HG03575 (cell line): ENCODE measurements around the gene IFNA13.
A peak's percentile ranks its signal among the peaks of the same experiment; 100 is the strongest.
"Not testable (repeated sequence)": the region's sequence is repeated elsewhere in the genome, so short reads cannot be mapped to it uniquely, and the experiment has no call there.

Experiments used
- ATAC-seq: cut with Tn5 transposase; IDR thresholded peaks from one replicate; pipeline ENCODE4 v1.9.1; 2021; ENCODE audit not compliant: unreplicated experiment, insufficient number of reproducible peaks, low FRiP score; ENCODE audit errors: extremely low read depth

Gene IFNA13

GRCh38 chr9:21367957-21368356 is at the start of gene IFNA13:
Gene IFNA13, minus strand, starts transcription at chr9:21368057. Its CDS starts 47 bp downstream, at chr9:21368010.
- ATAC-seq, result no peak

DNA sequence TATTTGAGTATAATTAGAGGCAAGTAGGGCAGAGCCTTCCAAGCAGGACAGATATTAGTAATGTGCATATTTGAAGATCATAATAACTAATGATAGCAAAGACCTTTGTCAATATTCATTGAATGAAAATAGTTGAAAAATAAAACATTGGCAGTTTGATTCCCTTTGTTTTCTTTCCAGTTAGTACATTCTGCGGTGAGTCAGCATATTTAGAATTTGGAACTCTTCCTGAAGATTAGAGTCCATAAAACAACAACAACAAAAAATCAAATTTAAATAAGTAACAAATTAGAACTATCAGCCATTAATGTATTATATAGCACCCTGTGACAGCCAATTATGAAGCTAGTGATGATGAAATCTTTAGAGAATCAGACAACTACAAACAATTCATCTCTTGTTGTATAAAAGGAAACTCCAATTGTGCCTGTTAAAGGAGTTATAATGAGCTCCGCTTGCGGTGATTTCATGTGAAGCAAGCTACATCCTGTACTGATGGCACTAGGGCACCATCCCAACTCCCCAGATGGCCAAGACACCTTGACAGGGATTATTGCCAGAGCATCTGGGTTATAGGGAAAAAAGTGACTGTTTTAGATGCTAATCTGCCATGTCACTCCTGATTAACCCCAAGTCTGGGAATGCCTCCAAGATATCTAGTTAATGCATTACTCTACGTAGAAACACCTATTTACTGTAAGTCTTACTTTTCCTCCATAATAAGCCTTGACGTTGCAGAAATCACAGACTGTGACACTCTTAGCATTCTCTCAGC is 47.8 kb upstream of the IFNA13 start:
- no peak for ATAC-seq

DNA sequence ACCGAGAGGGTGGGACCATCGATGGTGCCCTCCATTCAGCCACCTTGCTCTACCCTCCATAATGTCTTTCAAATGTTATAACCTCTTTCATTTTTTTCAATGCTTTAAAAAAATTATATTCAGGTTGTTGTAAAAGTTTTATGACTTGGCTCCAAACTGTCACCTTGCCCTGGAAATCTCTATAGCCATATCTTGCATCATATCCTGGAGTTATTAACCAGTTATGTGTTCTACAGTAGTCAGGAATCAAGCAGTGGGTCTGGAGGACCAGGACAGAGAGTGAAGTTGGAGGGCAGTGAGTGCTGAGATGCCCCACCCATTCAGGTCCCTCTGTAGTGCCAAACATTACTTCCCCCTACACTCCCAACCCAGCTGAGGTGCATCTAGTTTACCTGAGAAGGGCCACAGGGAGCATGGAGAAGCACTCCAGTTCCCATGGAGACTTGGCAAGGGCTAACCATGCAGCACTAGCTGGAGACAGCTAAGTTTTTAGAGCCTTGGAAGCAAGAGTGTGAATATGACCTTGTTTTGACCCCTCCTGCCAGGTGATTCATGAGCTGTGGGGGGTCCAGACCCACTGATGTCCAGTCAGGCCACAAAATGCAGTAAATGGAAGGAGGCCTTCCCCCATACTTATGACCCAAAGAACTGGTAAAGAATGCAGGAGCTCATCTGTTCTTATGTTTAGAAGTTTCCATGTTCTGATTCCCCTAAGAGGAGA is 46.5 kb upstream of the IFNA13 start:
- no peak for ATAC-seq

DNA sequence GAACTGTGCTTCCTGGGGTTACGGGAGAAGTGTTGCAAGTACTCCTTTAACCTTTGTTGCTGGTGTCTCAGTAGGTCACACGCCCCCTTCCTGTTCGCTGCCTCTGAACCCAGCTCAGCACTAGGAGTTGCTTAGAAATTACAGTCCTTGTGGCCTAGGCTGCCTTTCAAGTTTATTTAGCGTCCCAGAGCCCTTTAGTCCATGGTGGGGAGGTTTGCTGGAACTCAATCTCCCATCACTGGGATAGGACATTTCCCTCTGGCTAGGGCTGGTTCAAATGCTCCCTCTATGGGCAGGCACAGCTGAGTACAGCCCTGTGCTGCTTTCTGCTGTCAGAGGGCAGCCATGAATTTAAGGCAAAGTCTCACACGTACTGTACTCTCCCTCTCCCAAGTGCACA is 45.8 kb upstream of the IFNA13 start:
- no peak for ATAC-seq

GRCh38 chr9:21413151-21413550 is 45.3 kb upstream of the IFNA13 start:
- no peak for ATAC-seq

DNA sequence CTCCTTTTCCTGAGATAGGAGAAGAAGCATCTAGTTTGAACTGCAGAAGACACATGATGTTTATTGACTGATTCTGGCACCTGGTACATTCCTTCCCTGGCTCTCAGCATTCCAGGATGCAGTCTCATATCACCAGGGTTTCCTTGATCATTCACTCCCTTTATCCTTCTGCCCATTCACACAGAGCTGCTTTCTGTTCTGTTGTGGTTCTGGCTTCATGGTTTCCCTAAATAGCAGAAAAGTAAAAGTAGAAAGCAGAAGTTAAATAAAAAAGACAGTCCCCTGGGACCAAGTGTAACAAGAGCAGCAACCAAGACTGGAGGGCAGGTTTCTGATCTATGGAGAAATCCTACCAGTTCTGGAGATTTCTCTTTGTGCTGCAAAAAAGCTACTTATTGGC is 44.2 kb upstream of the IFNA13 start:
- no peak for ATAC-seq

GRCh38 chr9:21408817-21409216 is 41.0 kb upstream of the IFNA13 start, which contains the start of gene IFNA8:
Gene IFNA8, plus strand, starts transcription at chr9:21409117. Its CDS starts 60 bp downstream, at chr9:21409177.
- no peak for ATAC-seq

- ATAC-seq, result no peak
Observed at GRCh38 chr9:21404146-21404545, 36.3 kb upstream of the IFNA13 start.

- no peak for ATAC-seq
Observed at GRCh38 chr9:21402386-21403251, 34.8 kb upstream of the IFNA13 start.

DNA sequence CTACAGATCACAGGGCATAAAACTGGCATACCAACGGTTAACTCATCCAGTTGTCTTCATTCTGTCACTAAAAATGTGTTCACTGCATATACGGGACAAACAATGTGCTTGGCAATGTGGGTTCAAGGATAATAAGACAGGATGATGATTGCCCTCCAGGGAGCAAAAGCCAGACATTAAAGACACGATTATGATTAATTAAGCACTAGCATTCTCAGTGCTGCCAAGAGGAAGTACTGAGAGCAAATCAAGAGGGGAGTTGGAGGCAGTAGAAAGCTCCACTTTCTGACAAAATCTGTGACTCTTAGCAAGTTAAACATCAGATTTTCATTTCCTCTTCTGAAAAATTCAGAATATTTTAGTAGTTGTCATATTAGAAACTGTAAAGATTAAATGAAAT is 32.1 kb upstream of the IFNA13 start:
- no peak for ATAC-seq

DNA sequence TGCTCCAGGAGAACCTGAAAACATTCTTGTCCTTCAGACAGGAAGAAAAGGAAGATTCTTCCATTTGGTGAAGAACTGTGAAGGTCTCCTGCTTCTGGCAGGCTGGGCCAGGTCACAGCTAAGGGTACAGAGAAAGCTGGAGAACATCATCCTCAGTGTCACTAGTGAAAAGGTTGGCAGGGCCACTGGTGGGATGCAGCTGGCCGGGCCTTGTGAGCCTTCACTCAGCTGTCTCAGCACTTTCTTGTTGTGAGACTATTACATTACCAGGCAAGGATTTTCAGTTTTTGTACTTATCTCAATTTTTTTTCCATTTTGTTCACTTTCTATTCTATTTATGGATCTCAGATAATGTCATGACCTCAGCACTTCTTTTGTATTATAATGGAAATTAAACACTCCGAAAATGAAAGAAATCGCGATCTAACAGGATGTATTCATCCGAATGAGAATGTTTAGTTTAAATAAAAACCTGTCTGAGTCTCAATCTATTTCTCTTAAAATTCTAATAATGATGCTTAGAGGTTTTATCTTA is 31.2 kb upstream of the IFNA13 start:
- no peak for ATAC-seq

DNA sequence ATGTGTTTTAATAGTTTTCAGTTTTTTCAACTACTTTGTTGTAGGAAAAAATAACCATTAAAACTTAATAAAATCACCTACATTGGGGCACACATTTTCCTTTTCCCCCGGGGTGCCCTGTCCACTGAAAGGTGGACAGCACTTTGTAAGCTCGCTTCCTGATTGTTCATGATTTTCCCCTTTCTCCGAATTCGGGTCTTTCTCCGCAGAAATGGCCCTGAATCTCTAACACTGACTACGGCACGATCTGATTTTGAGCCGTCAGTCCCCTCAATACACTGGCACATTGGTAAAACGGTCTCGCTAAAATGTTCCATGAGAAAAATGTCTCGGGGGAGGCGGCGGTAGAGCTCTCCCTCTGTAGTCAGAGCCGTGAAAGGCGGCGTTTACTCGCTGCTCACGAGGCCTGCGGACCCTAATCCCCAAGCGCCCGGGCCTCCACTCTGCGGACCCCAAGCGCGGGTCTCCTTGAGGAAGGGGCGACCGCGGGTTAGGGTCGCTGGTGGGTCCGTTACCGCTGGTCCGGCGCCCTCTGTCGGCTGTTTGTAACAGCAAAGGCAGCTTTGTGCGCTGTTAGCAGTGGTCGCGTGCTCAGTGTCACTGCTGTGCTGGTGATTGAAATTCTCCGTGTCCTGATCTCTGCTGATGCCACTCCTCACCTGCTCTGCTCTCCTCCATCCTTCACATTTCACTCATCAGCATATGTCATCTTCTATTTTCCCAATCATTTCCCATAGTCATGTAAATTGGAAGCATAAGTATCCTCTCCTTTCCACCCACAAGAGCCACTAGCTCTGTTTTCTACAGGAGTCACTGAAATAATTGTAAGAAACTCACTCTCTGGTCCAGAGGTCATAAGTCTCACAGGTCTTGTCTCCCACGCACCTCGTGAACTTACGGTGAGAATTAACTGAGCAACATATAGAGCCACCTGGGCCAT is 28.2 kb upstream of the IFNA13 start:
- ATAC-seq, result no peak

DNA sequence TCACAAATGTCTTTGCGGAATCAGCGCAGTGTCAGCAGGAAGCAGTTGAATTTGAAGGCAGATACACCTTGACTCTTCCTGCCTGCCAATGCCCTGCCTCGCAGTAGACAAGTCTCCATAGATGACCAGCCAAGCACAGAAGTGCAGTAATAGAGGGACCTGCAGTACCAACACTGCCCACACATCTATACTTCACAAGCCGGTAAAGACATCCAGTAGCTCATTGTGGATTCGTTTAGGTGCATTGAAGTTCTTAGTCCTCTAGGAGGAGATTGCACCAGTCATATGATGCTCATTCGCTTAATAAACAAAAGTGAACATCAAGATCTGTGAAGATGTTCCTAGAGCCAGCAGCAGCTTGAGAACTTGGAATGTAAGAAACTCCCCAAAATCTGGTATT is 24.4 kb upstream of the IFNA13 start:
- no peak for ATAC-seq

DNA sequence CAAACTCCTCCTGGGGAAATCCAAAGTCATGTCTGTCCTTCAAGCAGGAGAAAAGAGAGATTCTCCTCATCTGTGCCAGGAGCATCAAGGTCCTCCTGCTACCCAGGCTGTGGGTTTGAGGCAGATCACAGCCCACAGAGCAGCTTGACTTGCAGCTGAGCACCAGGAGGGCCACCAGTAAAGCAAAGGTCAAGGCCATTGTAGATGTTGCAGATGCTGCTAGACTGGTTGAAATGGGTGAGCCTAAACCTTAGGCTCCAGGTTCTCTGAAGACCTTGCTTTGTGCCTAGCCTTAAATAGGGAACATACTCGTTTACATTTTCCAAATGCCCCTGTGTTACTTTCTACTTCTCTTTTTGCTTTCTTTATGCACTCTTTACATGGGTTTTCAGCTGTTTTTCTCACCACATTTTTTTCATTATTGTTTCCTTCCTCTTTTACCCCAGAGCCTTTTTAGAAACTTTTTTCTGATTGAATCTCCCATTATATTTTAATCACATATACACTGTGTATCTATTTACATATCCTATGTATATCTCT is 17.3 kb upstream of the IFNA13 start, which contains the start of gene IFNA2:
TSS of gene IFNA2 (minus strand) at position 268 of the 540 bp plus-strand sequence. CDS start at position 199, 69 bp downstream.
- no peak for ATAC-seq

- ATAC-seq, result no peak
Observed at GRCh38 chr9:21383627-21384026, 15.8 kb upstream of the IFNA13 start.

DNA sequence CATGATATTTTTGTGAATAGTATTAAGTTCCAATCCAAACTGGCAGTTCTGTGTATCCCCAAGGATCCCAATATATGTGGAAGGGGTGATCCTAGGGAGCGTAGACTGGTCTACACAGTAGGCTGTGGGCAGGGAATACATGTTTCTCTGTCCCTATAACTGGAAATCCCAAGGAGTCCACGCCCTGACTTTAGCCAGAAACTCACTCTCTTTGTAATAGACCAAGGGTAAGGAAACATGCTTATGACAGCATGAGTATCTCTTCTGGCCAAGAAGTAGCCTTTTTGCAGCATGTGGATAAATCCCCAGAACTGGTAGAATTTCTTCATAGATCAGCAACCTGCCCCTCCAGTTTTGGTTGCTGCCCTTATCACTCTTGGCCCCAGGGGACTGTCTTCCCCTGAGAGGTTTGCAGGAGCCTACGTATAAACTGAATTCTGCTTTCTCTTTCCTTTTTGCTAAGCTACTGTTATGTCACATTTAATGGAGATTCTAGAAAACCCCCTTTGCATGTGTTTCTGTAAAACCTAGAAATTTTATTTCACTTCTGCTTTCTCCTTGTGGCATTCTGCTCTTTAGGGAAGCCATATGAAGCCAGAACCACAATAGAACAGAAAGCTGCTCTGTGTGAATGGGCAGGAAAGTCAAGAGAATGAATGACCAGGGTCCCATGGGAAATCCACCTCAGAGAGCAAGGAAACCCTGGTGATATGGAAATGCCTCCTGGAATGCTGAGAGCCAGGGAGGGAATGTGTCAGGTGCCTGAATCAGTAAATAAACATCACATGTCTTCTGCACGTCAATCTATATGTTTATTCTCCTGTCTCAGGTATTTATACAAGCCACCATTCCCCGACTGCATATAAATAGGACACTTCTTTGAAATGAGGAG is 13.8 kb upstream of the IFNA13 start:
- ATAC-seq, result peak; percentile 98

DNA sequence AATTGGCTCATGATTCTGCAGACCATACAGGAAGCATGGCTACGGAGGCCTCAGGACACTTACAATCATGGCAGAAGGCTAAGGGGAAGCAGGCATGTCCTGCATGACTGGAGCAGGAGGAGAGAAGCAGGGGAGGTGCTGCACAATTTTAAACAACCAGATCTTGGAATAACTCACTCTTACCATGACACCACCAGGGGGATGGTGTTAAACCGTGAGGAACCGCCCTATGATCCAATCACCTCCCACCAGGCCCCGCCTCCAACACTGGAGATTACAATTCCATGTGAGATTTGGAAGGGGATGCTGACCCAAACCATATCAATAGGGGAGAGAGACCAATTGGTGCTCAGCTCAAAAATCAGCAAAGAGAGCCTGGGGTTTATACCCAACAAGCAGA is 3.6 kb upstream of the IFNA13 start:
- not testable (repeated sequence) for ATAC-seq
